Activated T-helper 1 cell treated with anti-CD3 and anti-CD28 coated beads, Interleukin-2, amount 50 U/mL, for 16 hours (primary cell): ENCODE data around the gene SMC6.

Experiments used
- DNase-seq, 2 donors: peaks; one replicate each; pipeline ENCODE4 v3.0.0-alpha.2; 2020; ENCODE audit warnings: low read depth in 1 of 2, low spot score in 1 of 2

The SMC6 gene

DNA sequence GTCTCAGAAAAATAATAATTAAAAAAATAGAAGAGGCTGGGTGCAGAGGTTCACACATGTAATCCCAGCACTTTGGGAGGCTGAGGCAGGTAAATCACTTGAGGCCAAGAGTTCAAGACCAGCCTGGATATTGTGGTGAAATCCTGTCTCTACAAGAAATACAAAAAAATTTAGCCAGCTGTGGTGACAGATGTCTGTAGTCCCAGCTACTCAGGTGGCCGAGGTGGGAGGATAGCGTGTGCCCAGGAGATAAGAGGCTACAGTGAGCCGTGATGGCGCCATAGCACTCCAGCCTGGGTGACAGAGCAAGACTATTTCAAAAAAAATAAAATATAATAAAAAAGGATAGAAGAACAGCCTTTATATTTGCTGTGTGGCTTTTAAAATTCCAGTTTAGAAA is 35.9 kb downstream of the SMC6 start:
- DNase-seq = no peak

GRCh38 chr2:17713291-17713690 is 40.3 kb downstream of the SMC6 start:
- no peak for DNase-seq

DNA sequence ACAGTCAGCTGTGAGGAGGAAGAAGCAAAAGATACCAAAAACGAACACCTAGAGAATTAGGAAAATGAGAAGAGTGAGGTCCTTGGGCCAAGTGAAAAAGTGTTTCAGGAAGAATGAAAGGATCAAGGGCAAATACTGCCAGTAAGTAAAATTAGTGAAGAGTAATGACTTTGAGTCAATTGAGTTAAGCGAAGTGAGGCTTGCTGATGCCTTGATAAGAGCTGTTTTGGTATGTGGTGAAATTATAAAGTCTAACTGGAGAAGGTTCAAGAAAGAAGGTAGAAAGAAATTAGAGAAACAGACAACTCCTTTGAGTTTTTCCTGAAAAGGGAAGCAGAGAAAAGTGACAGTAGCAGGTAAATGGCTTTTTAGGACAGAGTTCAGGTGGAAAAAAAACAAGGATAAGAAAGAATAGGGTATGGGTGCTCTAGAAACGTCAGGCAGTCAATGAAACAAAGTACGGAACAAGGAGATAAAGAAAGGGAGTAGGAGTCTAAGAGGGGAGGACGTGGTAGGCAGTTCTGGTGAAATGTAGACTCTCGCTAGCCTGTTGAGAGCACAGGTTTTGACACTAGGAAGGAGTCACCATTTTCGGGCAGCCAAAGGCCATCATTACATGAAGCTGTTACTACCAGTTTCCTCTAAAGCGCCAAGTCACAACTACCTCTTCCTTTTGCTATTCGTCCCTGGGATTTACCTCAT is 42.9 kb downstream of the SMC6 start:
- DNase-seq = no peak

- no peak for DNase-seq
These were observed 43.7 kb downstream of the SMC6 start for GRCh38 chr2:17709897-17710296.

GRCh38 chr2:17708501-17708900 is 45.1 kb downstream of the SMC6 start:
- no peak for DNase-seq

- DNase-seq = no peak
These were observed 46.8 kb downstream of the SMC6 start for GRCh38 chr2:17706845-17707244.

DNA sequence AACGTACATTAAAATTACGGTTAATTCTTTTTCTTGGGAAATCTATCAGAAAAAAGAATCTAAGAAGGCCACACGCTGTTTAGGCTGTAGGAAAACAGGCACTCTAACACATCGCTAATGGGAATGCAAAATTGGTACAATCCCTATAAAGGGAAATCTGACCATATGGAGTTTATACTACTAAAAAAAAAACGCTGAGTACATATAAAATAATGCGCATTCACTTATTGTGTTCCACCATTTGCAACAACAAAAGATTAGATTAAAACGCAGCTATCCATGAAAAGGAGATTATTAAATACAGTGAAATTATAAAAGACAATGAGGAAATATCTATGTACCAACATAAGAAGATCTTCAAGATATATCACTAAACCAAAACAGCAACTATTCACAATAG is 62.8 kb downstream of the SMC6 start:
- no peak for DNase-seq

GRCh38 chr2:17689010-17689409 is 64.6 kb downstream of the SMC6 start:
- no peak for DNase-seq

DNA sequence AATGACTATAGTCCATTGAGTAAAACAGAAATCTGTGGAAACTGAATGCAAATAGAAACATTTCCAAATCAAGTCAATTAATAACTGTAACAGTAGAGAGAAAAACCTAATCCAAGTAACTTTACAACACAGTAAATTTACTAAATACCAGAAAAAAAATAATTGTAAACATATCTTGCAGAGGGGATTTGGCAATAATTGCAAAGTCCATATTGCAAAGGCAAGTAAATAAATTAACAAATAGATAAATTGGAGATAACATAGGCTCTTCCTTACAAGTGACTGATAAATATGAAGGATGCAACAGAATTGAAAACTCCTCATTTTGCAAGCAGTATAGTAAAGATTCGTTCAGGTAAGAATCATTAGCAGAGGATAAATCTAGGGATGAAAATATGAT is 65.0 kb downstream of the SMC6 start:
- DNase-seq = no peak

- DNase-seq = no peak
These were observed 69.6 kb downstream of the SMC6 start for GRCh38 chr2:17683981-17684380.

DNA sequence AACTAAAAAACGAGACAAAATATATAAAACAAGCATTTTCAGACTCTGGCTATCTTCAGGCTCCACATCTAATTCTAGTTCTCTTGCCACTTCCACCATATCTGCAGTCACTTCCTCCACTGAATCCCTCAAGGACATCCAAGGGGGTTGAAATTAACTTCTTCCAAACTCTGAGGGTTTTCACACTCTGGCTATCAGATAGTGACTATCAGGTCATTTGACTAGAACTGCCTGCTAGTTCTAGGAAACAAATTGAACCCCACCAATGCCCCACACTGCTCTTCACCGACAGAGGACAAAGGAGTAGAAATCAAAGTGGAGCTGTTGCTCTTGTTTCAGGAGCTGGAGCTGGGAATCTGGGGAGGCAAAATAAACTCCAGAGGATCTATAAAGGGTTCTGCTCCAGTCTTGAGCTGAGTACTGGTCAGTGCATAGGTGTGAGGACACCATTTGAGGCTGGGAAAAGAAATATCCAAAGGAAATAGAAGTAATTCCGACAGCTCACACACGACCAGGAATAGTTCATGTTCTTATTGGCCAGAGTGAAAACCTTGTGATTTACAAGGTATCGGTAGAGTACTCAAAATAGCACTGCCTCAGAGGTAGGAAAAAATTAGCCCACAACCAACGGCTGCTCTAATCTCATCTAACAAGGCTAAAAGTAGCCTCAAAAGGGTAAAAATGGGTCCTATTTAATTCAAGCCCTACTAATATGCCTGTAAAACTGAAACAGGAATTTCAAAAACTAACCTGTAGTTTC is 71.3 kb downstream of the SMC6 start:
- DNase-seq = no peak

DNA sequence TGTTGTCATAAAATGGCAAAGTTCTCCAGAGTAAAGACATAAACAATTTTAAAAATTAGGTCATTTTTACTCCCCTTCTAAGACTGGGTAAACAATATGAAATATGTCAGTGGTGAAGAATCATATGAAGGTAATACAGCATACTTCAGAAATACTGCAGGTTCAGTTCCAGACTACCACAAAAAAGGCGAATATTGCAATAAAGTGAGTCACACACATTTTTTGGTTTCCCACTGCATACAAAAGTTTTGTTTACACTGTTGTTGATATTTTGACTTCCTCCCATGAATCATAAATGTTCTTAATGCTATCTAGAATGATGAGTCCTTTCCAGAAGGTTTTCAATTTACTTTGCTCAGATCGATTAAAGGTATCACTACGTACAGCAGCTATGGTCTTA is 73.5 kb downstream of the SMC6 start:
- DNase-seq = no peak

DNA sequence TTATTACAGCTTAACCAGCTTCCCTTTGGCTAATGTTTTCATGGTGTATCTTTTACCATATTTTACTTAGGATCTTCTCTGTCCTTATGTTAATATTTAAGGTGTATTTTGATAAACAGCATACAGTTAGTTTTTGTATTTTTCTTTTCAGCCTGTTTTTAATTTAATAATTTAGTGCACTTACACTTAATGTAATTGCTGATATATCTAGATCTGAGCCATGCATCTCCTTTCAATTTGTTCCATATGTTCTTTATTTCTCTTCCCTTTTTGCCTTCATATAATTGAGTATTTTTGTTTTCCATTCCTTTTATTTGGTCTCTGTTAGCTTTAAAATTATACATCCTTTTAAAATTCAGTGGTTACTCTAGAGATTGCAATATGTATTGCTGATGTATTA is 78.8 kb downstream of the SMC6 start:
- DNase-seq = no peak

GRCh38 chr2:17672583-17673317 is 80.9 kb downstream of the SMC6 start:
- DNase-seq = no peak

- no peak for DNase-seq
These were observed 85.7 kb downstream of the SMC6 start for GRCh38 chr2:17667898-17668297.

DNA sequence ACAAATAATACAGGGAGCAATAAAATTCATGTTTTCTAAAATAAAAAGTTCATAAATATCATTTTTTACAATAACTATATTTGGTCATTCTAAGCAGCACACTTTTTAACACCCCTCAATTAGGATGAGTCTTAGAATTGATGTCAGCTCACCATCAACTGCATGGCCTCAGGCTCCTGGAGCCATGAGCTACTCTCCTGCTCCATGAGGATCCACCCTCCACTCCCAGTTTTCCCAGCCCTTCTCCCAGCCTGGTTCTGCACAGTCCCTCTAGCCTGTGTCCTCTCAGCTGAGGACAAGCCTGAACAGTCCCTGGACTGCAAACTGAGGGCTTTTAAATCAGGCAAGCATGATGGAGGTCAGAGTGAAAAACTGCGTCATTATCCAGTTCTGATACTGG is 89.1 kb downstream of the SMC6 start:
- DNase-seq = no peak

GRCh38 chr2:17662723-17663122 is 90.9 kb downstream of the SMC6 start:
- DNase-seq = no peak

- no peak for DNase-seq
These were observed 92.2 kb downstream of the SMC6 start for GRCh38 chr2:17661460-17661859.

DNA sequence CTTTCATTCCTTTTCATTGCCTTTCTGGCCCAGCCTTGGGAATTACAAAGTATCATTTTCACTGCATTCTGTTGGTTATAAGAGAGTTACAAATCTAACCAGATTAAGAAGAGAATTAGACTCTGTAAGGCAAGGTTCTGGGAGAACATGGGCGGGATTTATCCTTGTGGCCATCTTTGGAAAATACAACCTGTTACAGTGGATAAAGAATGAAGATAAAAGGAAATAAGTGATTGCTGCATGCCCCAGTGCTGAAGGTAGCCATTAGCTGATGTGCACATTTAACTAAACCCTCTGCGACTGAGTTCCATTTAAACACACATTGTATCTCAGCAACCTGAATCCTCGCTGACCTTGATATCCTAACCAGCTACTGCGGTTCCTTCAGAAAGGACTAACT is 93.4 kb downstream of the SMC6 start:
- no peak for DNase-seq

- no peak for DNase-seq
These were observed 95.3 kb downstream of the SMC6 start for GRCh38 chr2:17658251-17658843.

- no peak for DNase-seq
These were observed 95.9 kb downstream of the SMC6 start for GRCh38 chr2:17657759-17658158.
